ENCODE measurements around the gene MCRS1.
"Not testable (repeated sequence)": the region's sequence is repeated elsewhere in the genome, so short reads cannot be mapped to it uniquely, and the experiment has no call there.

MCRS1 gene

GRCh38 chr12:49536526-49537071 is 31.3 kb downstream of the MCRS1 start:
- H3K4me3 ChIP-seq (ENCODE audit: low read length), result no peak overlapping the region
- no peak for DNase-seq
- H2AFZ ChIP-seq (ENCODE audit: low read length), result no peak overlapping the region
- H3K9me3 ChIP-seq (replicated peaks; ENCODE audit: insufficient read depth, low read length), result no peaks in the 10 kb centered on the region
- no peaks in the 10 kb centered on the region for H3K36me3 ChIP-seq (replicated peaks; ENCODE audit: insufficient read depth, low read length)
- no peaks in the 10 kb centered on the region for H3K4me1 ChIP-seq (ENCODE audit: low read length)
- H4K20me1 ChIP-seq (ENCODE audit: insufficient read depth, low read length), result no peaks in the 10 kb centered on the region
- peaks cover 35% of the 10 kb centered on the region for H3K27me3 ChIP-seq (replicated peaks; ENCODE audit: insufficient read depth, low read length)
- H3F3A ChIP-seq (ENCODE audit: insufficient read depth, low read length), result 0 out of 2 replicates have a peak, but pooled peaks cover 10% of the 10 kb centered on the region
- H3K9me2 ChIP-seq (replicated peaks; ENCODE audit: insufficient read depth, low read length), result no peaks in the 10 kb centered on the region
- H3K9ac ChIP-seq (ENCODE audit: low read length), result no peak overlapping the region
- TF ChIP-seq EZH2 (optimal IDR thresholded peaks at IDR 0.05; ENCODE audit: low read depth, low read length) (no peak), CTCF (IDR thresholded peaks at IDR 0.05; ENCODE audit: low read length) (no peak), EZH2phosphoT487 (IDR thresholded peaks at IDR 0.05; ENCODE audit: low read length) (no peak)
- no peak overlapping the region for H3K27ac ChIP-seq (ENCODE audit: low read length)
- no peaks in the 10 kb centered on the region for H3K79me2 ChIP-seq (ENCODE audit: low read length)
- H3K4me2 ChIP-seq (ENCODE audit: low read depth, low read length), result no peak overlapping the region

GRCh38 chr12:49535921-49536525 is 31.9 kb downstream of the MCRS1 start:
- no peak overlapping the region for H3K4me3 ChIP-seq (ENCODE audit: low read length)
- H3F3A ChIP-seq (ENCODE audit: insufficient read depth, low read length), result 0 out of 2 replicates have a peak, but pooled peaks cover 10% of the 10 kb centered on the region
- H3K9me3 ChIP-seq (replicated peaks; ENCODE audit: insufficient read depth, low read length), result no peaks in the 10 kb centered on the region
- H4K20me1 ChIP-seq (ENCODE audit: insufficient read depth, low read length), result no peaks in the 10 kb centered on the region
- H2AFZ ChIP-seq (ENCODE audit: low read length), result no peak overlapping the region
- TF ChIP-seq EZH2 (optimal IDR thresholded peaks at IDR 0.05; ENCODE audit: low read depth, low read length) (no peak), CTCF (IDR thresholded peaks at IDR 0.05; ENCODE audit: low read length) (no peak), EZH2phosphoT487 (IDR thresholded peaks at IDR 0.05; ENCODE audit: low read length) (no peak)
- no peaks in the 10 kb centered on the region for H3K9me2 ChIP-seq (replicated peaks; ENCODE audit: insufficient read depth, low read length)
- no peak overlapping the region for H3K9ac ChIP-seq (ENCODE audit: low read length)
- no peaks in the 10 kb centered on the region for H3K4me1 ChIP-seq (ENCODE audit: low read length)
- H3K27ac ChIP-seq (ENCODE audit: low read length), result no peak overlapping the region
- no peak for DNase-seq
- H3K4me2 ChIP-seq (ENCODE audit: low read depth, low read length), result no peak overlapping the region
- H3K79me2 ChIP-seq (ENCODE audit: low read length), result no peaks in the 10 kb centered on the region
- H3K27me3 ChIP-seq (replicated peaks; ENCODE audit: insufficient read depth, low read length), result peaks cover 35% of the 10 kb centered on the region
- H3K36me3 ChIP-seq (replicated peaks; ENCODE audit: insufficient read depth, low read length), result no peaks in the 10 kb centered on the region

- no peak overlapping the region for H2AFZ ChIP-seq (ENCODE audit: low read length)
- no peaks in the 10 kb centered on the region for H3K36me3 ChIP-seq (replicated peaks; ENCODE audit: insufficient read depth, low read length)
- 0 out of 2 replicates have a peak, but pooled peaks cover 10% of the 10 kb centered on the region for H3F3A ChIP-seq (ENCODE audit: insufficient read depth, low read length)
- no peaks in the 10 kb centered on the region for H3K4me1 ChIP-seq (ENCODE audit: low read length)
- no peak overlapping the region for H3K9ac ChIP-seq (ENCODE audit: low read length)
- H3K9me2 ChIP-seq (replicated peaks; ENCODE audit: insufficient read depth, low read length), result no peaks in the 10 kb centered on the region
- H3K27me3 ChIP-seq (replicated peaks; ENCODE audit: insufficient read depth, low read length), result peaks cover 27% of the 10 kb centered on the region
- no peak for DNase-seq
- no peak overlapping the region for H3K27ac ChIP-seq (ENCODE audit: low read length)
- no peak overlapping the region for H3K4me2 ChIP-seq (ENCODE audit: low read depth, low read length)
- no peak overlapping the region for H3K4me3 ChIP-seq (ENCODE audit: low read length)
- H4K20me1 ChIP-seq (ENCODE audit: insufficient read depth, low read length), result no peaks in the 10 kb centered on the region
- no peaks in the 10 kb centered on the region for H3K9me3 ChIP-seq (replicated peaks; ENCODE audit: insufficient read depth, low read length)
- TF ChIP-seq EZH2phosphoT487 (IDR thresholded peaks at IDR 0.05; ENCODE audit: low read length) (no peak), CTCF (IDR thresholded peaks at IDR 0.05; ENCODE audit: low read length) (no peak), EZH2 (optimal IDR thresholded peaks at IDR 0.05; ENCODE audit: low read depth, low read length) (no peak)
- H3K79me2 ChIP-seq (ENCODE audit: low read length), result no peaks in the 10 kb centered on the region
These were observed 33.1 kb downstream of the MCRS1 start for GRCh38 chr12:49534731-49535278.

GRCh38 chr12:49534122-49534521 is 33.8 kb downstream of the MCRS1 start:
- H3K79me2 ChIP-seq (ENCODE audit: low read length); H3K4me3 ChIP-seq (ENCODE audit: low read length); H3K36me3 ChIP-seq (replicated peaks; ENCODE audit: insufficient read depth, low read length); DNase-seq; H3F3A ChIP-seq (ENCODE audit: insufficient read depth, low read length); H4K20me1 ChIP-seq (ENCODE audit: insufficient read depth, low read length); H3K4me2 ChIP-seq (ENCODE audit: low read depth, low read length); H3K9ac ChIP-seq (ENCODE audit: low read length); H2AFZ ChIP-seq (ENCODE audit: low read length); H3K27ac ChIP-seq (ENCODE audit: low read length); H3K4me1 ChIP-seq (ENCODE audit: low read length); H3K9me2 ChIP-seq (replicated peaks; ENCODE audit: insufficient read depth, low read length); H3K9me3 ChIP-seq (replicated peaks; ENCODE audit: insufficient read depth, low read length): not testable (repeated sequence)
- H3K27me3 ChIP-seq (replicated peaks; ENCODE audit: insufficient read depth, low read length), result peaks cover 21% of the 10 kb centered on the region
